NB4 (cell line): ENCODE data around the gene TNP1.

Experiments used
- CTCF ChIP-seq: IDR thresholded peaks from one replicate; pipeline ENCODE4 v1.5.1; 2012; ENCODE audit warnings: low read depth, low read length
- MAX ChIP-seq: IDR thresholded peaks from 2 replicates; pipeline ENCODE4 v1.6.1; 2011; ENCODE audit warnings: low read depth, low read length
- MYC ChIP-seq: IDR thresholded peaks from 2 replicates; pipeline ENCODE4 v1.6.1; 2011; ENCODE audit warnings: low read depth, low read length
- POLR2A ChIP-seq: IDR thresholded peaks from 2 replicates; pipeline ENCODE4 v1.6.1; 2011; ENCODE audit warnings: mild to moderate bottlenecking; ENCODE audit not compliant: insufficient read length; ENCODE audit errors: extremely low read depth

- TF ChIP-seq CTCF (no peak), MAX (no peak), POLR2A (no peak), MYC (no peak)
Measured at GRCh38 chr2:216845426-216845825, 14.4 kb downstream of the TNP1 start.
